Colonic mucosa (tissue), 4 donors: ENCODE data around the gene DPCD. TPM values are rescaled to one million over a fixed set of nuclear protein-coding genes. Genes with fewer than 3 reads are reported as not detected.

ENCODE experiments used
- DNase-seq: peaks from one replicate; pipeline ENCODE4 v3.0.0-alpha.2; 2020
- H3K27ac ChIP-seq: fragments of 200-600 bp; one replicate; pipeline ENCODE4 v1.8.0; 2021
- H3K27me3 ChIP-seq: fragments of 200-600 bp; one replicate; pipeline ENCODE4 v1.8.0; 2021
- H3K36me3 ChIP-seq: fragments of 200-600 bp; one replicate; pipeline ENCODE4 v1.8.0; 2021
- H3K4me1 ChIP-seq: fragments of 200-600 bp; one replicate; pipeline ENCODE4 v1.8.0; 2021; ENCODE audit warnings: mild to moderate bottlenecking
- H3K4me3 ChIP-seq: fragments of 200-600 bp; one replicate; pipeline ENCODE4 v1.8.0; 2021
- H3K9ac ChIP-seq, 2 donors: one replicate each; pipeline ENCODE4 v1.7.0; 2013; ENCODE audit warnings: control low read depth in 2 of 2, low read depth in 2 of 2, low read length in 2 of 2
- H3K9me3 ChIP-seq: fragments of 200-600 bp; one replicate; pipeline ENCODE4 v1.8.0; 2021
- intact Hi-C: fragments of 100-400 bp; cut with DNase I; formaldehyde crosslinking; loops from one replicate; pipeline ENCODE4 v1.14.1; 2022
- total RNA-seq, 2 donors: library from RNA; stranded (reverse); fragmentation: NEBNext Ultra II Directional in 1 of 2; extraction: Animal tissue kit (Norgen Biotek cat#: 25700) in 1 of 2; gene quantifications; one replicate each; pipeline ENCODE4 v1.2.1, GENCODE V29; 2021
- TF ChIP-seq, protein P1 (sequence below): fragments of 200-600 bp; IDR thresholded peaks from one replicate; pipeline ENCODE4 v1.8.0; 2022; ENCODE audit warnings: antibody characterized with exemption, mild to moderate bottlenecking
- donor health status: healthy.
- donor health status: DM: no; HTN: no; CAD: no.
- donor health status: DM: no; HTN: no; CAD: no.

The DPCD gene
- total RNA-seq, 2 donors from 2014 or later, result 19.2 to 19.4 TPM

DNA sequence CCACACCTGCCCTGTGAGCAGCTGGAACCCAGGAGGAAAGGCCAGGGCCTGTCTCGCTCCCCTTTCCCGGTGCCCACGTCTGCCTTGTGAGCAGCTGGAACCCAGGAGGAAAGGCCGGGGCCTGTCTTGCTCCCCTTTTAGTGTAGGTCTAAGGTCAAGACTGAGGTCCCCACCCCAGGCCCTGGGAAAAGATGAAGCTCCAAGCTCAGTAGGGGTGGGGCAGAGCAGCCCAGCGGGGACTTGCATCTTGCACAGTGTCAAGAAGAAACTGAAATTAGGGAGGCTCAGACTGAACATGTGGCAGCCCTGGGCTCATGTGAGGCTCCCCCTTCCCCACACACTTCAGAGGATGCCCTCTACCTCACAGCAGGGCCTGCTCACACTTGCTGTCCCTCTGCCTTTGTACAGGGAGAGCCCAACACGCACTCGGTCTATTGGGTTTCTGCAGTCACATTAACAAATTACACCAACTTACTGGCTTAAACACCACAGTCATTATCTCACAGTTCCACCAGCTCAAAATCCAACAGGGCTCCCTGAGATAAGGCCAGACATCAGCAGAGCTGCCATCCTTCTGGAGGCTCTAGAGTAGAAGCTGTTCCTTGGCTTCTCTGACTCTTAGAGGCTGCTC is 12.4 kb upstream of the DPCD start:
- TF ChIP-seq, protein P1, sequence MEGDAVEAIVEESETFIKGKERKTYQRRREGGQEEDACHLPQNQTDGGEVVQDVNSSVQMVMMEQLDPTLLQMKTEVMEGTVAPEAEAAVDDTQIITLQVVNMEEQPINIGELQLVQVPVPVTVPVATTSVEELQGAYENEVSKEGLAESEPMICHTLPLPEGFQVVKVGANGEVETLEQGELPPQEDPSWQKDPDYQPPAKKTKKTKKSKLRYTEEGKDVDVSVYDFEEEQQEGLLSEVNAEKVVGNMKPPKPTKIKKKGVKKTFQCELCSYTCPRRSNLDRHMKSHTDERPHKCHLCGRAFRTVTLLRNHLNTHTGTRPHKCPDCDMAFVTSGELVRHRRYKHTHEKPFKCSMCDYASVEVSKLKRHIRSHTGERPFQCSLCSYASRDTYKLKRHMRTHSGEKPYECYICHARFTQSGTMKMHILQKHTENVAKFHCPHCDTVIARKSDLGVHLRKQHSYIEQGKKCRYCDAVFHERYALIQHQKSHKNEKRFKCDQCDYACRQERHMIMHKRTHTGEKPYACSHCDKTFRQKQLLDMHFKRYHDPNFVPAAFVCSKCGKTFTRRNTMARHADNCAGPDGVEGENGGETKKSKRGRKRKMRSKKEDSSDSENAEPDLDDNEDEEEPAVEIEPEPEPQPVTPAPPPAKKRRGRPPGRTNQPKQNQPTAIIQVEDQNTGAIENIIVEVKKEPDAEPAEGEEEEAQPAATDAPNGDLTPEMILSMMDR, result no peak
- intact Hi-C loops, result no loop called here
- Histone ChIP-seq H3K9ac (no peak overlapping the region), H3K4me1 (peaks cover 2% of the 10 kb centered on the region), H3K36me3 (peaks cover 9% of the 10 kb centered on the region), H3K27ac (no peak overlapping the region), H3K27me3 (no peaks in the 10 kb centered on the region), H3K4me3 (no peak overlapping the region), H3K9me3 (no peaks in the 10 kb centered on the region)
- DNase-seq, result no peak

DNA sequence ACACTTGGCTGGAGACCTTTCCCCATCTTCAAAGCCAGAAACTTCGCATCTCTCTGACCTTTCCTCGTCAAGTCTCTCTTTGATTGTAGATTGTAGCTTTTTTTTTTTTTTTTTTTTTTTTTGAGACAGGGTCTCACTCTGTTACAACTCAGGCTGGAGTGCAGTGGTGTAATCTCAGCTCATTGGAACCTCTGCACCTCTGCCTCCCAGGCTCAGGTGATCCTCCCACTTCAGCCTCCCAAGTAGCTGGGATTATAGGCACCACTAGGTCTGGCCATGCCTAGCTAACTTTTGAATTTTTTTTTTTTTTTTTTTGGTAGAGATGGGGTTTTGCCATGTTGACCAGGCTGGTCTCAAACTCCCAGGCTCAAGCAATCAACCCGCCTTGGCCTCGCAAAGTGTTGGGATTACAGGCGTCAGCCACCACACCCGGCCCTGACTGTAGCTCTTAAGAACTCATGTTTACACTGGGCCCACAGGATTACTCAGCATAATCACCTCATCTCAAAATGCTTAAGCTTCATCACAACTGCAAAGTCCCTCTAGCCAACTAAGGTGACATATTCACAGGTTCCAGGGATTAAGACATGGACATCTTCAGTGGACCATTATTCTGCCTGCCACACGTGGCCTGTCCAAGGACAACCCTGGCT is 11.8 kb upstream of the DPCD start:
- Histone ChIP-seq H3K27me3 (no peaks in the 10 kb centered on the region), H3K4me3 (no peak overlapping the region), H3K27ac (no peak overlapping the region), H3K36me3 (peaks cover 9% of the 10 kb centered on the region), H3K4me1 (no peaks in the 10 kb centered on the region), H3K9ac (no peak overlapping the region), H3K9me3 (no peaks in the 10 kb centered on the region)
- intact Hi-C loops, result no loop called here
- no peak for DNase-seq
- TF ChIP-seq, protein P1, result no peak

DNA sequence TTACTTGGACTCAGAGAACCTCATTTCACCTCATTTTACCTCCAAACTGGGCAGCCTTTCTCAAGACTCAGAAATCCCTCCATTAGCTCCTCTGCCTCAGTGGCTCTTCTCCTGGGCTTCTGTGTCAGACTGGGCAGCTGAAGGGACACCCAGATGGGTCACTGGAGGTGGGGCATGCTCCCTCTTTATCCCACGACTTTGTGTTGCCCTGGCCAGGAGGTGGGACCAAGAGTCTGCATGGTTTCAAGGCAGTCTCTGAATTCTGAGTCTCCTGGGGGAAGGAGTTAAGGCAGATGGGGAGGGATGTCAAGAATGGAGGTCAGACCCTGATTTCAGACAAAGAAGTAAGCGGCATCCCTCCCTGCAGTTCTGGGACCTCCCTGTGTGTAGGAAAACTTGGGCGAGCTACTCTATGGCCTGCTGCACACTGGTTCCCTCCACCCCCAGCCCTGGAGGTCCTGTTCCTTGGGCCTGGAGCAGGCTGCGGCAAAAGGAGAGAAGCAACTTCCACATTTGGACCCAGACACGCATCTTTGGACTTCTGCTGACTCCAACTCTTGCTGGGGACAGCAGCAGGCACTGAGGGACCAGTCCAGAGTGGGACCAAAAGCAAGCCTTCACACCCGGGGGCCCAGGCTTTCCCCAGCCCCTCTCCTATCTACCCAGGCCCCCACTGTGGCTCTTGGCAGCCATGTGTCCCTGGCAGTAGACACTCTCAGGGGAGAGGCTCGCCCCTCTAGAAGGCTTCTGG is 10.8 kb upstream of the DPCD start:
- no peak overlapping the region for H3K27ac ChIP-seq
- no peak for DNase-seq
- peaks cover 9% of the 10 kb centered on the region for H3K36me3 ChIP-seq
- intact Hi-C loops, result no loop called here
- H3K9me3 ChIP-seq, result no peaks in the 10 kb centered on the region
- no peaks in the 10 kb centered on the region for H3K4me1 ChIP-seq
- H3K4me3 ChIP-seq, result no peak overlapping the region
- TF ChIP-seq, protein P1, result no peak
- no peak overlapping the region for H3K9ac ChIP-seq
- H3K27me3 ChIP-seq, result no peaks in the 10 kb centered on the region

DNA sequence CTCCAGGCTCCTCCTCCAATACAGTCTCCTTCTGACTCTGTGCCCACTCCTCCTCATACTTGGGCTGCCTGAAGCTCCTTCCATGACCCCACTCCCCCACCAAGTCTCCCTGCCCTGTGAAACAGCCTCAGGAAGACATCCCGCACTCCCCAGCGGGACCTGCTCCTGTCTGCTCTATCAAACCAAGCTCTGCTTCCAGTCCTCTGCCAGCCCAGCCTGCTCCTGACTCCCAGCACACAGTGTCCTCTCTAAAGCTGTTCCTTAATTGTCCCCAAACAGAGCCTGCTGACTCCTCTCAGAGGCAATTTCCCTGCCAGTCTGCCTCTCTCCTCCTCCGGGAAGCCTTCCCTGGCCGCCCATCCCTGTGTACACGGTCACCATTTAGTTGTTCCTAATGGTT is 9.9 kb upstream of the DPCD start:
- intact Hi-C loops, result no loop called here
- TF ChIP-seq, protein P1, result no peak

DNA sequence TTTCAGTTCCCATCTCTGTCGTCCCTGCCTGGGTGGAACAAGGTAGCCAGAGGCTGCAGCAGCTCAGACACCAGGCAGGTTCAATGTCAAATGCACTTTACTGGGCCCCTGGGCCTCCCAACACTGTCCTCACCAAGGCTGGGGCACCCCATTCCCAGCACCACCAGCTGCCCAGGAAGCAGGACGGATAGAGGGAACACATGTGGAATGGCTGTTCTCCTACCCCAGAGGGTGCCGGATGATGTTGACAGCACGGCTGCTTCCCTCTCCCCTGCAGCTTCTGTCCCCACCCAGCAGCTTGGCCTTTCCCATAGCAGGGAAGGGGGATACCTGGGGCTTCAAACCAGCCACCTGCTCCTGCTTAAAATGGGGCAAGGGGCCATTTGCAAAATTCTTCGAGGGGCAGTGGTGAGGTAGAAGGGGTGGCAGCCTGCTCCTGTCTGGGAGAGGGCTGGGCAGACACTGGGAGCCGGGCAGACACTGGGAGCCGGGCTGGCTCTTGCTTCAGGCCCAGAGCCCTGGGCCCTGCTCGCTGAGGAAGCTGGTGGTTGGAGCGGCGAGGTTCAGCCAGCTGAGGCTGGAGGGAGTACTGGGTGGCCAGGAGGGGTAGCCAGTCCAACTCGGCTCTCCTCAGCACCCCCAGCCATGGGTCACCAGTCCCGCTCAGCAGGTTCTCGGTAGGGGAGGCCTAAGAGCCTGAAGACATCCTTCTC is 9.2 kb upstream of the DPCD start:
- intact Hi-C loops, result no loop called here
- Histone ChIP-seq H3K4me1 (no peaks in the 10 kb centered on the region), H3K27ac (no peak overlapping the region), H3K36me3 (peaks cover 9% of the 10 kb centered on the region), H3K4me3 (no peak overlapping the region), H3K9me3 (no peaks in the 10 kb centered on the region), H3K9ac (no peak overlapping the region), H3K27me3 (no peaks in the 10 kb centered on the region)
- DNase-seq, result no peak
- TF ChIP-seq, protein P1, result no peak

More for the DNA sequence above, 9.9 kb upstream of the DPCD start:
- Histone ChIP-seq H3K4me3 (no peak overlapping the region), H3K4me1 (no peaks in the 10 kb centered on the region), H3K27ac (no peak overlapping the region), H3K27me3 (no peaks in the 10 kb centered on the region), H3K9me3 (no peaks in the 10 kb centered on the region), H3K9ac (no peak overlapping the region), H3K36me3 (peaks cover 9% of the 10 kb centered on the region)
- no peak for DNase-seq
